Esophagus muscularis mucosa (tissue), 4 donors: ENCODE results near the gene PTRH1.

Source experiments
- CTCF ChIP-seq, 3 experiments: fragments of 200-600 bp in 2 of 3; fragments of 450-650 bp in 1 of 3; sonication (generic) in 2 of 3; IDR thresholded peaks; one replicate each; pipeline ENCODE4 v1.5.1; 2017 to 2019; ENCODE audit warnings: antibody characterized with exemption in 3 of 3, mild to moderate bottlenecking in 2 of 3, moderate library complexity in 1 of 3
- EP300 ChIP-seq: sonication (generic); formaldehyde crosslinking; IDR thresholded peaks from one replicate; pipeline ENCODE4 v1.6.1; 2017; ENCODE audit warnings: antibody characterized with exemption
- POLR2A ChIP-seq: fragments of 450-650 bp; IDR thresholded peaks from one replicate; pipeline ENCODE4 v1.6.1; 2017; ENCODE audit warnings: antibody characterized with exemption, moderate library complexity, mild to moderate bottlenecking, low read depth

- TF ChIP-seq POLR2A (no peak), CTCF (IDR thresholded peaks at IDR 0.05) (no peak), EP300 (no peak)
Observed at GRCh38 chr9:127705577-127706379, 9.7 kb downstream of the PTRH1 start.
